GM06990 (cell line): ENCODE results near the gene RD3L.

ENCODE experiments used
- DNase-seq: peaks from one replicate; pipeline ENCODE4 v3.0.0-alpha.2; 2011; ENCODE audit not compliant: insufficient read length; ENCODE audit errors: extremely low read depth
- H3K27me3 ChIP-seq: replicated peaks from 2 replicates; pipeline ENCODE4 v1.6.0; 2011; ENCODE audit warnings: low read length; ENCODE audit not compliant: control insufficient read depth, insufficient read depth
- H3K36me3 ChIP-seq: 2 replicates; pipeline ENCODE4 v1.5.1; 2011; ENCODE audit warnings: low read length; ENCODE audit not compliant: control insufficient read depth, insufficient read depth
- H3K4me3 ChIP-seq: replicated peaks from 2 replicates; pipeline ENCODE4 v1.5.1; 2011; ENCODE audit warnings: low read depth, mild to moderate bottlenecking, control low read depth, low read length
- TF ChIP-seq, protein P1 (sequence below): IDR thresholded peaks from 2 replicates; pipeline ENCODE4 v1.5.1; 2011; ENCODE audit warnings: low read length, control low read depth, mild to moderate bottlenecking, inconsistent platforms; ENCODE audit not compliant: insufficient read depth, poor library complexity, severe bottlenecking

Gene RD3L

GRCh38 chr14:103941462-103941861 lies 867 bp downstream of the RD3L start:
- DNase-seq, result no peak
- TF ChIP-seq, protein P1, sequence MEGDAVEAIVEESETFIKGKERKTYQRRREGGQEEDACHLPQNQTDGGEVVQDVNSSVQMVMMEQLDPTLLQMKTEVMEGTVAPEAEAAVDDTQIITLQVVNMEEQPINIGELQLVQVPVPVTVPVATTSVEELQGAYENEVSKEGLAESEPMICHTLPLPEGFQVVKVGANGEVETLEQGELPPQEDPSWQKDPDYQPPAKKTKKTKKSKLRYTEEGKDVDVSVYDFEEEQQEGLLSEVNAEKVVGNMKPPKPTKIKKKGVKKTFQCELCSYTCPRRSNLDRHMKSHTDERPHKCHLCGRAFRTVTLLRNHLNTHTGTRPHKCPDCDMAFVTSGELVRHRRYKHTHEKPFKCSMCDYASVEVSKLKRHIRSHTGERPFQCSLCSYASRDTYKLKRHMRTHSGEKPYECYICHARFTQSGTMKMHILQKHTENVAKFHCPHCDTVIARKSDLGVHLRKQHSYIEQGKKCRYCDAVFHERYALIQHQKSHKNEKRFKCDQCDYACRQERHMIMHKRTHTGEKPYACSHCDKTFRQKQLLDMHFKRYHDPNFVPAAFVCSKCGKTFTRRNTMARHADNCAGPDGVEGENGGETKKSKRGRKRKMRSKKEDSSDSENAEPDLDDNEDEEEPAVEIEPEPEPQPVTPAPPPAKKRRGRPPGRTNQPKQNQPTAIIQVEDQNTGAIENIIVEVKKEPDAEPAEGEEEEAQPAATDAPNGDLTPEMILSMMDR, result no peak
- Histone ChIP-seq H3K27me3 (no peaks in the 10 kb centered on the region; the same call in 1 of the 2 replicates), H3K4me3 (no peak overlapping the region), H3K36me3 (no peaks in the 10 kb centered on the region)

DNA sequence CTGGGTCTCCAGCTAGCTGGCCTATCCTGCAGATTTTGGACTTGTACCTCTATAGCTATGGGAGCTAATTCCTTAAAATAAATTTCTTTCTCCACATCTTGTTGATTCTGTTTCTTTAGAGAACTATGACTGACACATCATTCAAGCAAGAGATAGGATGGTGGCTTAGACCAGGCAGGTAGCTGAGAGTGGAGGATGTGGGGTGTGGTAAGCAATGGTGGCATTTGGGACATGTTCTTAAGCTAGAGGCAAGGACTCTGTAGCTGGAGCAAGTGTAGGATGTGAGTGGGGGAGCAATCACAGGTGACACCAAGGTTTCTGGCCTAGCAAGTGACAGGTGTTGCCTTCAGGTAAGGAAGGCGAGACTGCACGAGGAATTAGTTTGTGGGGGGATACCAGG lies 7.2 kb downstream of the RD3L start:
- H3K4me3 ChIP-seq, result no peak overlapping the region
- no peaks in the 10 kb centered on the region; the same call in none of the 2 replicates for H3K27me3 ChIP-seq
- H3K36me3 ChIP-seq, result no peaks in the 10 kb centered on the region
- TF ChIP-seq, protein P1, result no peak
- no peak for DNase-seq

- TF ChIP-seq, protein P1, result no peak
- DNase-seq, result no peak
- Histone ChIP-seq H3K36me3 (no peaks in the 10 kb centered on the region), H3K27me3 (no peaks in the 10 kb centered on the region; the same call in none of the 2 replicates), H3K4me3 (no peak overlapping the region)
Observed at GRCh38 chr14:103932791-103933490, 9.4 kb downstream of the RD3L start.

DNA sequence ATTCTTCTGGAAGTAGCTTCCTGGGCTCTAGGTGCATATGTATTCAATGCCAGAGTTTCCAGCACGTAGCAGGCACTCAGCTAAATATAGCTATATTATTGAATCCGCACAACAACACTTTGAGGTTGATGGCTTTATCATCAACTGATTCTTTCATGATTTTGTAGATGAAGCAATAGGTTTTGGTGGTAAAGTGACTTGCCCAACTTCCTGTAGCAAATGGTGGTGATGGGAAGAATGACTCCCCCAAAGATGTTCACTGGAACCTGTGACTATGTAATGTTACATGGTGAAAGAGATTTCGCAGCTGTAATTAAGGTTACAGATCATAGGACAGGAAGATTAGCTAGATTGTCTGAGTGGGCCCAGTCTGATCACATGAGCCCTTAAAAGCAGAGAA lies 10.9 kb downstream of the RD3L start:
- DNase-seq, result no peak

DNA sequence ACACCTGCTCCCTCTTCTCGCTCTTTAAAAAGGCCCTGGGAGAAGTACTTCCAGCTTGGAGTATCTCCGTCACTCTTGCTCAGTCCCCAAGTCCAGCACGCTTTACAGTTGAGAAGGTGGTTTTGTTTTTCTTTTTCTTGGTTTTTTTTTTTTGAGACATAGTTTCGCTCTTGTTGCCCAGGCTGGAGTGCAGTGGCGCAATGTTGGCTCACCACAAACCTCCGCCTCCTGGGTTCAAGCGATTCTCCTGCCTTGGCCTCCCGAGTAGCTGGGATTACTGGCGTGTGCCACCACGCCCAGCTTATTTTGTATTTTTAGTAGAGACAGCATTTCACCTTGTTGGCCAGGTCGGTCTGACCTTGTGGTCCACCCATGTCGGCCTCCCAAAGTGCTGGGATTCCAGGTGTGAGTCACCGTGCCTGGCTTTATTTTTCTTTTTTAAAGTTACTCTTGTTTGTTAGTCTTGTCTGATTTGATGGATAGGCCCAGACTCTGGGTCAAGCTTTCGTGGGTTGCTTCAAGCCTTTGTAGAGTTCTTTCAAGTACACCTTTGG lies 12.2 kb downstream of the RD3L start:
- no peaks in the 10 kb centered on the region for H3K36me3 ChIP-seq
- TF ChIP-seq, protein P1, result no peak
- DNase-seq, result no peak
- no peaks in the 10 kb centered on the region; the same call in 1 of the 2 replicates for H3K27me3 ChIP-seq
- H3K4me3 ChIP-seq, result no peak overlapping the region

More for the DNA sequence above, 10.9 kb downstream of the RD3L start:
- Histone ChIP-seq H3K36me3 (no peaks in the 10 kb centered on the region), H3K4me3 (no peak overlapping the region), H3K27me3 (no peaks in the 10 kb centered on the region; the same call in 1 of the 2 replicates)
- TF ChIP-seq, protein P1, result no peak
